22Rv1 (cell line): ENCODE measurements around the gene MATR3.

Source experiments
- CTCF ChIP-seq: fragments of 450-650 bp; IDR thresholded peaks from 2 replicates; pipeline ENCODE4 v1.5.1; 2017; ENCODE audit warnings: mild to moderate bottlenecking
- ZFX ChIP-seq: fragments of 450-650 bp; IDR thresholded peaks from 2 replicates; pipeline ENCODE4 v1.6.1; 2017; ENCODE audit warnings: antibody characterized with exemption, borderline replicate concordance

- TF ChIP-seq CTCF (no peak), ZFX (no peak)
Observed at GRCh38 chr5:139263536-139263935, 30.0 kb upstream of the MATR3 start.
